Mesendoderm (in vitro differentiated cells): Measurements from ENCODE around the gene CLEC4G.
A peak's percentile ranks its signal among the peaks of the same experiment; 100 is the strongest.

Experiments used
- DNase-seq: peaks from one replicate; pipeline ENCODE4 v3.0.0; 2013
- H2AK5ac ChIP-seq: 2 replicates; pipeline ENCODE4 v1.6.1; 2013; ENCODE audit warnings: low read length, inconsistent platforms
- H2BK120ac ChIP-seq: 2 replicates; pipeline ENCODE4 v1.6.1; 2013; ENCODE audit warnings: low read depth, mild to moderate bottlenecking, low read length, moderate library complexity, mixed read lengths
- H2BK15ac ChIP-seq: replicated peaks from 2 replicates; pipeline ENCODE4 v1.6.1; 2013; ENCODE audit warnings: low read depth, mild to moderate bottlenecking, moderate library complexity
- H2BK5ac ChIP-seq: 2 replicates; pipeline ENCODE4 v1.6.1; 2013; ENCODE audit warnings: low read length, inconsistent platforms
- H3K18ac ChIP-seq: 2 replicates; pipeline ENCODE4 v1.6.1; 2013; ENCODE audit warnings: mild to moderate bottlenecking, low read length, mixed read lengths
- H3K23ac ChIP-seq: one replicate; pipeline ENCODE4 v1.6.1; 2013; ENCODE audit warnings: low read length
- H3K27ac ChIP-seq: 2 replicates; pipeline ENCODE4 v1.5.1; 2013; ENCODE audit warnings: low read depth, mild to moderate bottlenecking, inconsistent platforms, low read length, moderate library complexity
- H3K27me3 ChIP-seq: 2 replicates; pipeline ENCODE4 v1.6.1; 2013; ENCODE audit warnings: low read length, control low read depth, mild to moderate bottlenecking, inconsistent platforms; ENCODE audit not compliant: insufficient read depth, poor library complexity
- H3K36me3 ChIP-seq: 2 replicates; pipeline ENCODE4 v1.6.1; 2013; ENCODE audit warnings: low read length, inconsistent platforms; ENCODE audit not compliant: control insufficient read depth, insufficient read depth
- H3K4ac ChIP-seq: one replicate; pipeline ENCODE4 v1.6.1; 2013; ENCODE audit warnings: low read depth, mild to moderate bottlenecking, low read length, moderate library complexity
- H3K4me1 ChIP-seq: 2 replicates; pipeline ENCODE4 v1.6.1; 2013; ENCODE audit warnings: low read depth, low read length, inconsistent platforms; ENCODE audit not compliant: control insufficient read depth
- H3K4me2 ChIP-seq: 2 replicates; pipeline ENCODE4 v1.6.1; 2013; ENCODE audit warnings: low read length
- H3K4me3 ChIP-seq: 2 replicates; pipeline ENCODE4 v1.5.1; 2013; ENCODE audit warnings: mild to moderate bottlenecking, low read length
- H3K56ac ChIP-seq: one replicate; pipeline ENCODE4 v1.6.1; 2013; ENCODE audit warnings: low read length
- H3K79me1 ChIP-seq: 2 replicates; pipeline ENCODE4 v1.6.1; 2013; ENCODE audit warnings: low read length, inconsistent platforms
- H3K79me2 ChIP-seq: 2 replicates; pipeline ENCODE4 v1.6.1; 2013; ENCODE audit warnings: mild to moderate bottlenecking, low read length; ENCODE audit not compliant: control insufficient read depth, insufficient read depth
- H3K9ac ChIP-seq: 2 replicates; pipeline ENCODE4 v1.6.1; 2013; ENCODE audit warnings: low read length, inconsistent platforms
- H4K5ac ChIP-seq: one replicate; pipeline ENCODE4 v1.6.1; 2013; ENCODE audit warnings: low read length
- H4K8ac ChIP-seq: one replicate; pipeline ENCODE4 v1.6.1; 2013; ENCODE audit warnings: low read depth, mild to moderate bottlenecking, control low read depth, low read length, moderate library complexity
- WGBS: extraction: QIAGEN DNeasy Blood & Tissue Kit; methylation state at CpG from one replicate; pipeline ENCODE4 v1.1.7; 2013; ENCODE audit warnings: low lambda C conversion rate, missing lambda C conversion rate; ENCODE audit not compliant: insufficient coverage; ENCODE audit errors: extremely low coverage; 5-methylcytosine and 5-hydroxymethylcytosine counted together

The CLEC4G gene

GRCh38 chr19:7698583-7698982 is 33.3 kb downstream of the CLEC4G start:
- Histone ChIP-seq H3K79me1 (no peaks in the 10 kb centered on the region), H3K9ac (no peak overlapping the region), H2BK120ac (no peak overlapping the region), H3K4me2 (no peak overlapping the region), H2BK15ac (no peak overlapping the region), H3K4me1 (no peaks in the 10 kb centered on the region), H4K8ac (no peak overlapping the region), H3K23ac (no peak overlapping the region), H3K27me3 (no peaks in the 10 kb centered on the region), H3K4ac (no peak overlapping the region), H4K5ac (no peak overlapping the region), H2BK5ac (no peak overlapping the region), H3K36me3 (no peaks in the 10 kb centered on the region), H3K4me3 (no peak overlapping the region), H3K79me2 (no peaks in the 10 kb centered on the region), H2AK5ac (no peak overlapping the region), H3K18ac (no peak overlapping the region), H3K27ac (no peak overlapping the region), H3K56ac (peak overlapping the region; percentile 3)
- WGBS: no CpG with 5 or more reads among the region's 11 CpGs
- DNase-seq: no peak

- Histone ChIP-seq H3K27me3 (no peaks in the 10 kb centered on the region), H2BK120ac (no peak overlapping the region), H3K9ac (no peak overlapping the region), H2AK5ac (no peak overlapping the region), H4K8ac (no peak overlapping the region), H3K4me1 (no peaks in the 10 kb centered on the region), H2BK15ac (no peak overlapping the region), H3K79me2 (no peaks in the 10 kb centered on the region), H3K23ac (no peak overlapping the region), H3K18ac (no peak overlapping the region), H3K56ac (no peak overlapping the region), H3K4me2 (no peak overlapping the region), H3K4me3 (no peak overlapping the region), H3K27ac (no peak overlapping the region), H4K5ac (no peak overlapping the region), H3K4ac (no peak overlapping the region), H3K36me3 (no peaks in the 10 kb centered on the region), H2BK5ac (no peak overlapping the region), H3K79me1 (no peaks in the 10 kb centered on the region)
- DNase-seq: no peak
- WGBS: no CpG with 5 or more reads among the region's 10 CpGs
Measured at GRCh38 chr19:7697721-7698287, 34.1 kb downstream of the CLEC4G start.

- Histone ChIP-seq H2BK120ac (no peak overlapping the region), H3K27me3 (no peaks in the 10 kb centered on the region), H4K5ac (no peak overlapping the region), H3K4ac (no peak overlapping the region), H3K4me3 (no peak overlapping the region), H2BK5ac (no peak overlapping the region), H2AK5ac (no peak overlapping the region), H3K4me2 (no peak overlapping the region), H3K18ac (no peak overlapping the region), H3K9ac (no peak overlapping the region), H3K79me1 (no peaks in the 10 kb centered on the region), H2BK15ac (no peak overlapping the region), H3K4me1 (no peaks in the 10 kb centered on the region), H3K27ac (no peak overlapping the region), H3K23ac (no peak overlapping the region), H4K8ac (no peak overlapping the region), H3K36me3 (no peaks in the 10 kb centered on the region), H3K56ac (no peak overlapping the region), H3K79me2 (no peaks in the 10 kb centered on the region)
- no CpG with 5 or more reads among the region's 4 CpGs for WGBS
- no peak for DNase-seq
Measured at GRCh38 chr19:7694499-7694898, 37.4 kb downstream of the CLEC4G start.

GRCh38 chr19:7692417-7693088 is 39.4 kb downstream of the CLEC4G start:
- no peaks in the 10 kb centered on the region for H3K27me3 ChIP-seq
- H2BK5ac ChIP-seq: no peak overlapping the region
- no peaks in the 10 kb centered on the region for H3K36me3 ChIP-seq
- no peak overlapping the region for H2BK15ac ChIP-seq
- H3K9ac ChIP-seq: no peak overlapping the region
- H3K4me3 ChIP-seq: no peak overlapping the region
- no peaks in the 10 kb centered on the region for H3K79me2 ChIP-seq
- H3K4me2 ChIP-seq: no peak overlapping the region
- WGBS: 100% methylated on average over 4 of the region's 13 CpGs
- no peak overlapping the region for H2BK120ac ChIP-seq
- DNase-seq: no peak
- H2AK5ac ChIP-seq: no peak overlapping the region
- H3K4ac ChIP-seq: no peak overlapping the region
- H3K79me1 ChIP-seq: no peaks in the 10 kb centered on the region
- H4K8ac ChIP-seq: no peak overlapping the region
- H3K4me1 ChIP-seq: no peaks in the 10 kb centered on the region
- H4K5ac ChIP-seq: no peak overlapping the region
- no peak overlapping the region for H3K27ac ChIP-seq
- no peak overlapping the region for H3K56ac ChIP-seq
- H3K23ac ChIP-seq: no peak overlapping the region
- H3K18ac ChIP-seq: no peak overlapping the region

GRCh38 chr19:7691497-7691896 is 40.4 kb downstream of the CLEC4G start:
- H2BK5ac ChIP-seq: no peak overlapping the region
- H2AK5ac ChIP-seq: no peak overlapping the region
- no peaks in the 10 kb centered on the region for H3K36me3 ChIP-seq
- H3K27ac ChIP-seq: no peak overlapping the region
- no peaks in the 10 kb centered on the region for H3K27me3 ChIP-seq
- no peak overlapping the region for H3K4me2 ChIP-seq
- no peak overlapping the region for H3K23ac ChIP-seq
- H3K9ac ChIP-seq: no peak overlapping the region
- H3K18ac ChIP-seq: no peak overlapping the region
- H4K5ac ChIP-seq: no peak overlapping the region
- H3K79me1 ChIP-seq: no peaks in the 10 kb centered on the region
- no peak overlapping the region for H3K56ac ChIP-seq
- no peak for DNase-seq
- no peak overlapping the region for H3K4ac ChIP-seq
- H3K4me3 ChIP-seq: no peak overlapping the region
- no peak overlapping the region for H2BK120ac ChIP-seq
- no peaks in the 10 kb centered on the region for H3K79me2 ChIP-seq
- H3K4me1 ChIP-seq: no peaks in the 10 kb centered on the region
- no peak overlapping the region for H2BK15ac ChIP-seq
- no peak overlapping the region for H4K8ac ChIP-seq

GRCh38 chr19:7690779-7691258 is 41.1 kb downstream of the CLEC4G start:
- no peak overlapping the region for H3K4ac ChIP-seq
- H2BK15ac ChIP-seq: no peak overlapping the region
- no peak overlapping the region for H3K18ac ChIP-seq
- no peak overlapping the region for H3K56ac ChIP-seq
- H3K27ac ChIP-seq: no peak overlapping the region
- H3K4me2 ChIP-seq: no peak overlapping the region
- no peaks in the 10 kb centered on the region for H3K79me1 ChIP-seq
- WGBS: no CpG with 5 or more reads among the region's 8 CpGs
- H3K9ac ChIP-seq: no peak overlapping the region
- no peaks in the 10 kb centered on the region for H3K4me1 ChIP-seq
- H3K79me2 ChIP-seq: no peaks in the 10 kb centered on the region
- no peaks in the 10 kb centered on the region for H3K27me3 ChIP-seq
- no peak overlapping the region for H2BK120ac ChIP-seq
- no peak overlapping the region for H3K23ac ChIP-seq
- no peak overlapping the region for H3K4me3 ChIP-seq
- no peaks in the 10 kb centered on the region for H3K36me3 ChIP-seq
- H2BK5ac ChIP-seq: no peak overlapping the region
- H4K5ac ChIP-seq: no peak overlapping the region
- H4K8ac ChIP-seq: no peak overlapping the region
- H2AK5ac ChIP-seq: no peak overlapping the region
- DNase-seq: no peak
